HG02840 (cell line): ENCODE measurements around the gene MEGF9.
"Not testable (repeated sequence)": the region's sequence is repeated elsewhere in the genome, so short reads cannot be mapped to it uniquely, and the experiment has no call there.

ENCODE experiments used
- ATAC-seq: cut with Tn5 transposase; IDR thresholded peaks from one replicate; pipeline ENCODE4 v1.9.1; 2021; ENCODE audit warnings: mild to moderate bottlenecking, moderate library complexity, moderate number of reproducible peaks; ENCODE audit not compliant: unreplicated experiment, low FRiP score

MEGF9 gene

DNA sequence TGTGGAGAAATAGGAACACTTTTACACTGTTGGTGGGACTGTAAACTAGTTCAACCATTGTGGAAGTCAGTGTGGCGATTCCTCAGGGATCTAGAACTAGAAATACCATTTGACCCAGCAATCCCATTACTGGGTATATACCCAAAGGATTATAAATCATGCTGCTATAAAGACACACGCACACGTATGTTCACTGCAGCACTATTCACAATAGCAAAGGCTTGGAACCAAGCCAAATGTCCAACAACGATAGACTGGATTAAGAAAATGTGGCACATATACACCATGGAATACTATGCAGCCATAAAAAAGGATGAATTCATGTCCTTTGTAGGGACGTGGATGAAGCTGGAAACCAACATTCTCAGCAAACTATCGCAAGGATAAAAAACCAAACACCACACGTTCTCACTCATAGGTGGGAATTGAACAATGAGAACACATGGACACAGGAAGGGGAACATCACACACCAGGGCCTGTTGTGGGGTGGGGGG lies 162.0 kb downstream of the MEGF9 start:
- not testable (repeated sequence) for ATAC-seq
